Activated CD4-positive, alpha-beta T cell treated with anti-CD3 and anti-CD28 coated beads, Interleukin-2, Interleukin-6, amounts not matched to agents 100 ng/mL and 50 ng/mL, durations not matched to agents 16 hours and 8 hours (primary cell): Measurements from ENCODE around the gene WDR38.

Experiments used
- DNase-seq: peaks from one replicate; pipeline ENCODE4 v3.0.0-alpha.2; 2020

Gene WDR38

DNA sequence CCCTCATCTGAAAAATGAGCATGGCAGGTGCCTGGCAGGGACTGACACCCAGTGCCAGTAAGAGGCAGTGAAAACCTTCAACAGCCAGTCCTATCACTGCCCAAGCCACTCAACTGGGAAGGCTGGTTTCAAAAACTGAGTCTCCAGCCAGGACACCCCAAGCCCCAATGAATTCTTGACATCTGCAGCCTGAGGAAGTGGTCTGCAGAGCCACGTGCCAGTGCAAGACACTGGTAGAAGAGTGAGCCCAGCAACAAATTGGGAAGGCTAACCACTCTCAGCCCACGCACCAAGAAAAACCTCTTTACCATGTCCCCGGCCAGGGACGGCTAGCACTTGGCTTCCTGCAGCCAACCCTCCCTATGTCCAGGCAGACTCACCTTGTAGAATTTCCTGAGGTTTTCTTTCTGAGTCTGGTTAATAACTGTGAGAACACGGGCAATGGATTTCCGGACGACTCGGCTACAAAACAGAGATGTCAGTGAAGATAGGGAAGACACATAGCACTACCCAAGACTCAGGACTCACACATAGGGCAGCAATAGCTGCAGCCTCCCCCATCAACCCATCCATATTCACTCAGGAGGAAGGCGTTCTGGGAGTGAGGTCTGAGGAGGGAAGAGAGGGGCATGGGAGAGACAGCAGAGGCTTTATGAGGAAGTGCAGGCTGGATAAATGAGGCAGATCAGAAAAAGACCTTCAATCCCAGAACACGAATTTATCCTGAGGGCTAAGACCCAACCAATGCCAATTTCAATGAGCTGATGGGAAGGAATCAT lies 6.7 kb downstream of the WDR38 start:
- no peak for DNase-seq

DNA sequence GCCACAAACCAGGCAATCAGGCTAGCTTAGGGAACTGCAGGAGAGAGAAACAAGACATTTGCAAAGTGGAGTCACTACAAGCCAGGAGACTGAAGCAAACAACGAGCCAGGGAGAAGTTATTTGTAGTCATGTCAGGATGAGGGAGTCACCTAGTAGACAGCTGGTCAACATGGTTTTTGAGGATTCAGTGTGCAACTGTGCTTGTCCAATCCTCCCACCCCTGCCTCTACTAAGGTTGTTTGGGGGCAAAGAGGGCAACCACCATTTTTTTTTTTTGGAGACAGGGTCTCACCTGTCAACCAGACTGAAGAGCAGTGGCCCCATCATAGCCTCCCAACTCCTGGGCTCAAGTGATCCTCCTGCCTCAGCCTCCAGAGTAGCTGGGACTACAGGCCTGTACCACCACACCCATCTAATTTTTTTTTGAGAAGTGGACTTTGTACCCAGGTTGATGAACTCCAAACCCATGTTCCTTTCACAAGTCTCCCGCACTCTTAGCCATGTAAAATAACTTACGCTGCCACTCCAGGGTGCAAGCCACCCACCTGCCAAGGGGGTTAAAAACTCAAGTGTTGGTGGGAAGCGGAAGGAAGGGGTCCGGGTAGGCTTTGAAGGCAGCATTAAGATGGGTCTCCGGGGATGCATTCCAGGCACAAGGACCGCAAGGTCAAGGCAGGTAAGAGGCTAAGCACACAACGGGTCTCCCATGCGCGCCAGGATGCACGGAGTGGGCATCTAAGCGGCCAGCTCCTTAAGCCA lies 7.5 kb downstream of the WDR38 start:
- no peak for DNase-seq

DNA sequence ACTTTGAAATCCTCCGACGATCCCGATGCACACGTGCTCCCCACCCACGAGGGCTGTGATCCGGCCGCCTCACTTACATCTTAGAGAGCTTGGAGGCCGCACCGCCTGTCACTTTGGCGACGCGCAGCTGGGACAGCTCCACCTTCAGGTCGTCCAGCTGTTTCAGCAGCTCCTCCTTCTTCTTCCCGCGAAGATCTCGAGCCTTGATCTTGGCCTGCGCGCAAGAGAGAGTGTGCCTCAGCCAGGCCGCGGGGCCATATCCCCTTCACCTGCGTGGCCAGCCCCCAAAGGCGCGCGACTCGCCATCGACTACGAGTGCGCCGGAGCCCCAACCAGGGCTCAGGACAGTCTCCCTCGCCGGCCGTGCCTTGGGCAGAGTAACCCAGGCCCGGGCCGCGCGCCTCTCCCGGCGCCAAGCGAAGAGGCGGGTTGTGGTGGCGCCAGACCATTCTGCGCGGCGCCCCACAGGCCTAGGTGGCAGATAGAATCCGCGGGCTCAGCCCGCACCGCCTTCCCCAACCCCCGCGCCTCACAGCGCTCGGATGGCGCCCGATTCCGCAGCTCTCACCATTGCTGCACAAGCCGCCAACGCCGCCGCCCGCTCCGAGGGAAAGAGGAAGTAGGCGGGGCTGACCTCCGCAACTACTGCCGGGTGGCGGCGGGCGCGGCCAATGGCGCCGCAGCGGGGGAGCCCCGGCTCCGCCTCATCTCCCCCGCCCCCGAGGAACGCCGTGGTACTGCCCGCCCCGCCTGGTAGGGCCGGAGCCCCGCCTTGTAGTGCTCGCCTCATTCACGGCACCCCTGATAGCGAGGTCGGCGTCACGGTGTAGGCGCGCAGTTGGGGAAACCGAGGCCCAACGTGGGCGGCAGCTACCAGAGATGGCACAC lies 8.3 kb downstream of the WDR38 start, which contains the start of the genes ARPC5L and RPL35:
Gene ARPC5L, plus strand, starts transcription at position 789 of the 888 bp plus-strand sequence. CDS start 7,161 bp downstream, outside the sequence.
Gene RPL35, minus strand, starts transcription at position 616 of the 888 bp plus-strand sequence. Its CDS starts 45 bp downstream, at position 571.
- DNase-seq, result peak; percentile 97

GRCh38 chr9:124863371-124863871 lies 10.2 kb downstream of the WDR38 start:
- DNase-seq, result no peak

GRCh38 chr9:124868511-124869465 lies 15.5 kb downstream of the WDR38 start:
- peak; percentile 96 for DNase-seq

DNA sequence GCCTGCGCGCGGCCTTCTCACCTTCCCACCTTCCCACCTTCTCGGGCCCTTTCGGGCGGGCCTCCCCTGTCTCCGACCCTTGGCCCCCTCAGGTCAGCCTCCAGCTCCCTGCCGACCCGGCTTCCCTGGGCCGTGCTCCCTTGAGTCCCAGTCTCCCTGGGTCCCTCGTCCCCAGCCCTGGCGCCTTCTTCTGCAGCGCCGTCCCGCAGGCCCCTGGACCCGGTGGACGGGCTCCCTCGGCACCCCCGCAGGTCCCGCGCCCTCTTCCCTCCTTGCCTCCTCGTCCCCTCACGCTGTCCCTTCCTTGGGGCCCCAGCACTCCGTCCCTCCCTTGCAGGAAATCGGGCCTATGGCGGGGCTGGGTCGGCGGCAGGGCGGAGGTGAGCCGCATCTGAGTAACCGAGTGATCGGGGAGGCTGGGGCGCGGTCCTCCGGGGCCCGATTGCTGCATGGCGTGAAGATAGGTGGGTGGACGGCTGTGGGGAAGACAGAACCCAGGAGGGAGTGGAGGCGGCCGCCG lies 16.3 kb downstream of the WDR38 start:
- no peak for DNase-seq

DNA sequence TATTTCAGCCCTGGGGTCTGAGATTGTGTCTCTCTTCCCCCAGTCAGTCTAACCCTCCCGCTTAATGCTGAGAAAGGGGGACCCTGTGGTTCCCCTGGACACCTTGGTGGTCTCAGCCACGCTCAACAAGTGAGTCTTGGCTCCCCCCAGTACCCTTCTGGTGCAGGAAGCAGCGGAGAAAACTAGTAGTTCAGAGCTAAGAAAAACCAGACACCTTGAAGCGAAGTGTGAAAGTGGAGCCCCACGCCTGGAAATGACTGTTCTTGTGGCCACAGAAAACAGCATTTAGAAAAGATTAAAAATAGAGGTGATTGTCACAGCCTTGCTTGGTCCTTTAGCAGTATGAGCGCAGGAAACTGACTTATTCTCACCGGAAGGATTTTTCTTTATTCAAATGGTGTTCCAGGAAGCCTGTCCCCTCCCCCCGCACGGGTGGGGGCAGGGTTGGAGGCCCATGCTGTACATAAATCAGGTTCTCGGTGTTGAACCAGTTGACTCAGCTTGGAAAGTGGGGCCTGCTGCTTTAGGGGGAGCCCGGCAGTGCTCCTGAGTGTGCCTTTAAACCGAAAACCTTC lies 16.8 kb downstream of the WDR38 start:
- peak; percentile 95 for DNase-seq

DNA sequence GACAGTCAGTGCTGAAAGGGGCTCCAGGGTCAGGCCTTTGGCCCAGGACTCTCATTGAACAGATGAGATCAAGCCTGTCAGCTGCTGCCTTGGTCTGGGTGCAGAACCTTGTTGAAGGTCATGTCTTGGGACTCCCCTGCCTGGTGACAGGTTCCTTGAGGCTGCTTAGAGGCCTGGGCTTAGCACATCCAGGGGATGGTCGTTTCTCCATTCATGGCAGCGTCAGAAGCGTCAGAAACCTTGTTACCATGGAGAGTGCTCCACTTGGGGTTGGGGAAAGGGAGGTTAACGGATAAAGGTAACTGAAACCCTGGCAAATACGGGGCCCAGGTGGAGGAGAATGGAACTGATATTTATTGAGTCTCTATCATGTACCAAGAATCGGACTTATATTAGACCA lies 17.5 kb downstream of the WDR38 start:
- no peak for DNase-seq

- no peak for DNase-seq
Observed at GRCh38 chr9:124871156-124871561, 17.9 kb downstream of the WDR38 start.

GRCh38 chr9:124873664-124874063 lies 20.4 kb downstream of the WDR38 start:
- DNase-seq, result no peak

DNA sequence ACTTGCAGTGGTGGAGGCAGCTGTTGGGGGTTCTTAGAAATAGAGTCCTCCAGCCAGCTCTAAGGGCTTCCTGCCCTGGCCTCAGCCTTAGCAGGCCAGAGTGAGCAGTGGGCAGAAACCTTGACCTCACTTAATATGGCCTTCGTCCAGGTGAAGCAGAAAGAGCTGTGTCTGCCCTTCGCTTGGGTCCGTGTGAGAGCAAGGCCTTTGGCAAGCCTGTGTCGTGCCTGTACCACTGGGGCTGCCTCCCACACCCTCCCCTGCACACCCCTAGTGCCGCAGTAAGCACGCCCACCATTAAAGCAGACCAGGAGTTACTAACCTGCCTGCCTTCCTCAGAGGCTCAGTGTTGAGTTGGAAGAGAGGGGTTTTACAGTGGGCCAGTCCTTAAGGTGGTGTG lies 22.2 kb downstream of the WDR38 start:
- no peak for DNase-seq

DNA sequence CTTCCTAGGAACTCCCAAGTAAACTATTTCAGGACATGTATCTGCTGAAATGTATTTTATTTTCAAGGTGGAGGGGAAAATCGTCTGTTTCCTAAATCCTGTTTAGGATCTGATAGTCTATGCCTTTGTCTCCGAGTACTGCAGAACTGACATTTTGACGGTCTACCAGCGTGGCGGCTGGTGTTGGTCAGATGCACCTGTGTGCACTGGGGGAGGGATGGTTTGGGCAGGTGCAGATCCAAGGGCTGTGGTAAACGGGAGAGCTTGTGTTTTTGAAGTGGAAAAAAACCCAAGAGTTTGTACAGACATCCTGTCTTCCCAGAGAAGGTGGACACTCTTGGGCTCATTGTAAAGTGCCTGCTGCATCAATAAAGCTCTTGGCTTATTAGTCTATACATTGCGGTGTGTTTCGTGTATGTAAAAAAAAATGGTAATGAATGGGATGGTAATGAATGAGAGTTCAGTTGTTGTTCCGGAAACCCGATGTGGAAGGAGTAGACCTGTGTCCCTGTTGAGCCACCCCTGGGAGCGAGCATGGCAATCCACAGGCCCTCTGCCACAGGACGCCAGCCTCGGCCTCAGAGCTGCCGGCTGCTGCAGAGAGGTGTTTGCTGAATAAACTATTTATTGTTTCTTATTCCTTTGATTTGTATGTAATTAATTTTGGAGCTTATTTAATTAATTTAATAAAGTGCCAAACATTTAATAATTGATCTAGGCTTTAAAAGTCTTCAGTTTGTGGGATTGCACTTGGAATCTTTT lies 23.9 kb downstream of the WDR38 start:
- DNase-seq, result no peak

GRCh38 chr9:124878021-124878420 lies 24.8 kb downstream of the WDR38 start:
- DNase-seq, result no peak

DNA sequence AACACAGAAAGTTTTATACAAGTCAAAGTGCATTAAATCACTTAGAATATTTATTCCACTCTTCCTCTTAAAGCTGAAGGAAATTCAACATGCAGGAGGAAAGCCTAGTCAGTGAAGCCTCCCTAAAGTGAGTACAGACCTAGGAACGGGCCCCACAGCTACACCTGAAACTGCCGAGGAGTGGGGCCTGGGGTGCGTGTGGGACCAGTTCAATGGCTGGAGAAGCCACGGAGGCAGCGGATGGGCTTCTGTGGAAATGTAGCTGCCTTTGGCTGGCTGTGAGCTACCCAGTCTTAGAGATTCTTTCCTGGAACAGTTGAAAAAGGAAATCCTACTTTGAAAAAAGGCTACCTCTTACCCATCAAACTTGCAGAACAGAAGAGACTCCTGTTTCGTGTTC lies 25.3 kb downstream of the WDR38 start:
- no peak for DNase-seq

DNA sequence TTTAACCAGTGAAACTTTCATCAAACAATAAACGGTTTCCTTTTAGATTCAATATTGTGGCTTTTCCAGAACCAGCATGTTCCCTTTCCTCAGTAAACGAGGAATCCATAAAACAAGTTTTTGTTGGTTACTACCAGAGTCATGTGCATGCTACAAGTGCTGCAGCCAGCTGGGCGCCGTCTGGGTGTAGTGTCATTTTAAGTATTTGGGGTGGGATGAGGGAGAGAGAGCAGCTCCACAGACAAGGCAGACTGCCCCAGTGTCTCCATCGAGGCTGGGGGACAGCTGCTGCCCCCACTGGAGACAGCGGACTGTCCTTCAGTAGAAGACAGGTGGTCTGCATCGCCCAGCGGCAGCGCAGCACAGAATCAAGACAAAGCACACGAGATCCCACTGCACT lies 26.0 kb downstream of the WDR38 start:
- no peak for DNase-seq

GRCh38 chr9:124880501-124880900 lies 27.2 kb downstream of the WDR38 start:
- no peak for DNase-seq

- DNase-seq, result no peak
Observed at GRCh38 chr9:124881138-124881743, 28.0 kb downstream of the WDR38 start.

DNA sequence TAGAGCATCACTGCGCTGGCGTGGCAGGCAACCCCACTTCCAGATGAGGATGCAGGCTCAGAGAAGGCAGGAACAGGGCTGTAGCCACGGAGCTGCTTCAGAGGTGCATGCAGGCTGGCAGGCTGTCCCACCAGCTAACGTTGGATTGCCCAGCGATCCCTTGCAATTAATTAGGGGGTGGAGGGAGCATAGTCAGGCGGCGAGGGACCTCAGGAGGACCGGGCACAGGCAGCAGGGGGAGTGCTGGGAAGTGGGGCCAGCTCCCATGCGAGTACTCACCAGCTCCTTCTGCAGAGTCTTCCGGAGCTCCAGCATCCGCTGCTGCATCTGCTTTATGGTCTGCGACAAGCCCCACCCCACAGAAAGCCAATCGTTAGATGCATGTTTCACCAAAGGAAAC lies 29.0 kb downstream of the WDR38 start:
- no peak for DNase-seq

GRCh38 chr9:124884376-124884775 lies 31.1 kb downstream of the WDR38 start:
- DNase-seq, result no peak

DNA sequence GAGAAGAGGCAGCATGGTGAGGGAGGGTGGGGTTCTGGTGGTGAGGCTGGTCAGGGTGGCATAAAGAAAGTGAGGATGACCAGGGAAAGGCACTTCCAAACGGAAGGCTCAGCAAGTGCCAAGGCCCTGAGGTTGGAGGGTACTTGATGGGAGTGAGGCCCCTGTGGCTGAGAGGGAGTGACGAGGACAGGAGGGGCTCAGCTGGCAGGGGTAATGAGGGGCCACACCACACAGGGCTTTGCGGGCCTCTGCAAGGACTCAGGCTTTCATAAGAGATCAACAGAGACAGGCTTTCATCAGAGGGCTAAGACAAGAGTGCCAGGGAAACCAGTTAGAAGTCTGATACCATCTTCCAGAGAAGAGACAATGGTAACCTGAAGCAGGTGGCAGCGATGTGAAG lies 32.3 kb downstream of the WDR38 start:
- no peak for DNase-seq
